Gastrocnemius medialis (tissue), 4 donors: ENCODE data around the gene MYO3B.

ENCODE experiments used
- POLR2A ChIP-seq, 2 donors: fragments of 450-650 bp; IDR thresholded peaks; one replicate each; pipeline ENCODE4 v1.6.1; 2017; ENCODE audit warnings: antibody characterized with exemption in 2 of 2, mild to moderate bottlenecking in 2 of 2, moderate library complexity in 2 of 2
- TF ChIP-seq, protein P1 (sequence below), 5 experiments: fragments of 450-650 bp in 3 of 5; fragments of 200-600 bp in 2 of 5; sonication (generic) in 2 of 5; IDR thresholded peaks in 4 of 5; conservative IDR thresholded peaks in 1 of 5; 1 replicate in 4 of 5; 2 replicates in 1 of 5; pipeline ENCODE4 v1.5.1; 2016 to 2019; ENCODE audit warnings: antibody characterized with exemption in 5 of 5, mild to moderate bottlenecking in 3 of 5, moderate library complexity in 3 of 5

DNA sequence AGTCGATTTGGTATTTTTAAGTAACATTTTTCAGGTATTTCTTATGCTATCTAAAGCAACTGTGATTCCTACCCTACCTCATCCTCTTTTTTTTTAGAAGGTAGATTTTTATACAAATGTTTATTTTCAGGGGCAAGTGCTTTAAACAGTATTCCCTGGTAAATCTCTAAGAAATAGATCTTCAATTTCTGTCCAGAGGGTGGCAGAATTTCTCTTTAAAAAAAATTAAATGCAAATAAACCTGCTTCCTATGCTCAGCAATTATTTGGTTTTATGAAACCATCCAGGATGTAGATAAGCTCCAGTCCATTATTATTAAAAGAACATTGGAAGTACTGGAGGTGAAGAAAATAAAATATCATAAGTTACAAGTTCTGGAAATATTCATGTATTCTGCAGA, 191.9 kb downstream of the MYO3B start:
- TF ChIP-seq, protein P1, sequence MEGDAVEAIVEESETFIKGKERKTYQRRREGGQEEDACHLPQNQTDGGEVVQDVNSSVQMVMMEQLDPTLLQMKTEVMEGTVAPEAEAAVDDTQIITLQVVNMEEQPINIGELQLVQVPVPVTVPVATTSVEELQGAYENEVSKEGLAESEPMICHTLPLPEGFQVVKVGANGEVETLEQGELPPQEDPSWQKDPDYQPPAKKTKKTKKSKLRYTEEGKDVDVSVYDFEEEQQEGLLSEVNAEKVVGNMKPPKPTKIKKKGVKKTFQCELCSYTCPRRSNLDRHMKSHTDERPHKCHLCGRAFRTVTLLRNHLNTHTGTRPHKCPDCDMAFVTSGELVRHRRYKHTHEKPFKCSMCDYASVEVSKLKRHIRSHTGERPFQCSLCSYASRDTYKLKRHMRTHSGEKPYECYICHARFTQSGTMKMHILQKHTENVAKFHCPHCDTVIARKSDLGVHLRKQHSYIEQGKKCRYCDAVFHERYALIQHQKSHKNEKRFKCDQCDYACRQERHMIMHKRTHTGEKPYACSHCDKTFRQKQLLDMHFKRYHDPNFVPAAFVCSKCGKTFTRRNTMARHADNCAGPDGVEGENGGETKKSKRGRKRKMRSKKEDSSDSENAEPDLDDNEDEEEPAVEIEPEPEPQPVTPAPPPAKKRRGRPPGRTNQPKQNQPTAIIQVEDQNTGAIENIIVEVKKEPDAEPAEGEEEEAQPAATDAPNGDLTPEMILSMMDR (IDR thresholded peaks at IDR 0.05 in 4 of 5, conservative IDR thresholded peaks at IDR 0.05 in 1 of 5), result peak in 3 of 5 experiments; percentile 12 to 14 (median 13)
- no peak for TF ChIP-seq POLR2A (IDR thresholded peaks at IDR 0.05)
